MM.1S (cell line): ENCODE measurements around the gene COL25A1.

Source experiments
- DNase-seq: peaks from one replicate; pipeline ENCODE4 v3.0.0-alpha.2; 2015
- H2AFZ ChIP-seq: fragments of 300-600 bp; sonication (generic); 2 replicates; pipeline ENCODE4 v1.6.0; 2016; ENCODE audit warnings: antibody characterized with exemption, low read length
- H3F3A ChIP-seq: fragments of 300-600 bp; sonication (generic); 2 replicates; pipeline ENCODE4 v1.6.1; 2016; ENCODE audit warnings: mild to moderate bottlenecking, antibody characterized with exemption, low read length, moderate library complexity, mixed read lengths; ENCODE audit not compliant: insufficient read depth
- H3K27ac ChIP-seq: fragments of 300-600 bp; sonication (generic); 2 replicates; pipeline ENCODE4 v1.5.1; 2016; ENCODE audit warnings: mild to moderate bottlenecking, low read length
- H3K27me3 ChIP-seq: fragments of 300-600 bp; sonication (generic); replicated peaks from 2 replicates; pipeline ENCODE4 v1.6.0; 2016; ENCODE audit warnings: low read length; ENCODE audit not compliant: insufficient read depth
- H3K36me3 ChIP-seq: fragments of 300-600 bp; sonication (generic); replicated peaks from 2 replicates; pipeline ENCODE4 v1.6.1; 2016; ENCODE audit warnings: mild to moderate bottlenecking, low read length, mixed read lengths; ENCODE audit not compliant: insufficient read depth
- H3K4me1 ChIP-seq: fragments of 300-600 bp; sonication (generic); 2 replicates; pipeline ENCODE4 v1.6.1; 2016; ENCODE audit warnings: low read length, mixed read lengths
- H3K4me2 ChIP-seq: fragments of 300-600 bp; sonication (generic); 2 replicates; pipeline ENCODE4 v1.6.0; 2016; ENCODE audit warnings: low read depth, low read length
- H3K4me3 ChIP-seq: fragments of 300-600 bp; sonication (generic); 2 replicates; pipeline ENCODE4 v1.5.1; 2016; ENCODE audit warnings: low read length, mixed read lengths
- H3K79me2 ChIP-seq: fragments of 300-600 bp; sonication (generic); 2 replicates; pipeline ENCODE4 v1.6.1; 2016; ENCODE audit warnings: mixed run types, low read length, mixed read lengths
- H3K9ac ChIP-seq: fragments of 300-600 bp; sonication (generic); 2 replicates; pipeline ENCODE4 v1.6.1; 2016; ENCODE audit warnings: low read length, mixed read lengths
- H3K9me2 ChIP-seq: fragments of 300-600 bp; sonication (generic); replicated peaks from 2 replicates; pipeline ENCODE4 v1.6.1; 2016; ENCODE audit warnings: mild to moderate bottlenecking, low read length, mixed read lengths; ENCODE audit not compliant: insufficient read depth
- H3K9me3 ChIP-seq: fragments of 300-600 bp; sonication (generic); replicated peaks from 2 replicates; pipeline ENCODE4 v1.6.1; 2016; ENCODE audit warnings: mild to moderate bottlenecking, low read length, mixed read lengths; ENCODE audit not compliant: insufficient read depth
- H4K20me1 ChIP-seq: fragments of 300-600 bp; sonication (generic); 2 replicates; pipeline ENCODE4 v1.6.1; 2016; ENCODE audit warnings: mild to moderate bottlenecking, low read length, moderate library complexity, mixed read lengths; ENCODE audit not compliant: insufficient read depth
- CTCF ChIP-seq: fragments of 300-600 bp; sonication (generic); IDR thresholded peaks from 2 replicates; pipeline ENCODE4 v1.5.1; 2016; ENCODE audit warnings: antibody characterized with exemption, low read length, mixed read lengths
- EZH2 ChIP-seq: fragments of 300-600 bp; sonication (generic); optimal IDR thresholded peaks from 2 replicates; pipeline ENCODE3; 2017; ENCODE audit warnings: low read depth, mild to moderate bottlenecking, antibody characterized with exemption, low read length, mixed read lengths
- EZH2phosphoT487 ChIP-seq: fragments of 300-600 bp; sonication (generic); IDR thresholded peaks from 2 replicates; pipeline ENCODE4 v1.6.1; 2018; ENCODE audit warnings: antibody characterized with exemption, low read length

Gene COL25A1

GRCh38 chr4:109172301-109172700 lies 130.2 kb downstream of the COL25A1 start:
- TF ChIP-seq EZH2phosphoT487 (no peak), EZH2 (no peak), CTCF (no peak)
- Histone ChIP-seq H3F3A (no peaks in the 10 kb centered on the region), H3K4me1 (no peaks in the 10 kb centered on the region), H3K9me2 (no peaks in the 10 kb centered on the region), H3K27me3 (no peaks in the 10 kb centered on the region), H3K36me3 (no peaks in the 10 kb centered on the region), H3K4me3 (no peak overlapping the region), H3K9ac (no peak overlapping the region), H3K27ac (no peak overlapping the region), H2AFZ (no peak overlapping the region), H4K20me1 (no peaks in the 10 kb centered on the region), H3K9me3 (no peaks in the 10 kb centered on the region), H3K4me2 (no peak overlapping the region), H3K79me2 (no peaks in the 10 kb centered on the region)
- no peak for DNase-seq

GRCh38 chr4:109171070-109171469 lies 131.4 kb downstream of the COL25A1 start:
- Histone ChIP-seq H4K20me1 (no peaks in the 10 kb centered on the region), H3K27me3 (no peaks in the 10 kb centered on the region), H3K9me3 (no peaks in the 10 kb centered on the region), H3F3A (no peaks in the 10 kb centered on the region), H3K9ac (no peak overlapping the region), H3K4me2 (no peak overlapping the region), H3K36me3 (no peaks in the 10 kb centered on the region), H3K79me2 (no peaks in the 10 kb centered on the region), H2AFZ (no peak overlapping the region), H3K4me1 (no peaks in the 10 kb centered on the region), H3K27ac (no peak overlapping the region), H3K9me2 (no peaks in the 10 kb centered on the region), H3K4me3 (no peak overlapping the region)
- DNase-seq, result no peak
- TF ChIP-seq CTCF (no peak), EZH2 (no peak)

GRCh38 chr4:109169170-109169569 lies 133.3 kb downstream of the COL25A1 start:
- no peaks in the 10 kb centered on the region for H3K36me3 ChIP-seq
- no peaks in the 10 kb centered on the region for H3K9me3 ChIP-seq
- DNase-seq, result no peak
- no peak overlapping the region for H3K27ac ChIP-seq
- no peak for TF ChIP-seq EZH2
- no peak for TF ChIP-seq EZH2phosphoT487
- TF ChIP-seq CTCF, result no peak
- no peak overlapping the region for H3K4me2 ChIP-seq
- H3K79me2 ChIP-seq, result no peaks in the 10 kb centered on the region
- H3K4me1 ChIP-seq, result no peaks in the 10 kb centered on the region
- H3K9me2 ChIP-seq, result no peaks in the 10 kb centered on the region
- H3F3A ChIP-seq, result no peaks in the 10 kb centered on the region
- H3K4me3 ChIP-seq, result no peak overlapping the region
- no peak overlapping the region for H2AFZ ChIP-seq
- H3K9ac ChIP-seq, result no peak overlapping the region
- no peaks in the 10 kb centered on the region for H3K27me3 ChIP-seq
- no peaks in the 10 kb centered on the region for H4K20me1 ChIP-seq

- Histone ChIP-seq H3K27me3 (no peaks in the 10 kb centered on the region), H2AFZ (no peak overlapping the region), H3K4me3 (no peak overlapping the region), H3K27ac (no peak overlapping the region), H4K20me1 (no peaks in the 10 kb centered on the region), H3K4me1 (no peaks in the 10 kb centered on the region), H3K79me2 (no peaks in the 10 kb centered on the region), H3K36me3 (no peaks in the 10 kb centered on the region), H3K4me2 (no peak overlapping the region), H3K9ac (no peak overlapping the region), H3K9me3 (no peaks in the 10 kb centered on the region), H3K9me2 (no peaks in the 10 kb centered on the region), H3F3A (no peaks in the 10 kb centered on the region)
- TF ChIP-seq CTCF (no peak), EZH2 (no peak), EZH2phosphoT487 (no peak)
- DNase-seq, result no peak
Observed at GRCh38 chr4:109166586-109166985, 135.9 kb downstream of the COL25A1 start.
